SU-DHL-6 (cell line): ENCODE results near the gene ANKIB1.

Source experiments
- EZH2phosphoT487 ChIP-seq: fragments of 200-600 bp; sonication (generic), shearing (Covaris generic); conservative IDR thresholded peaks from 2 replicates; pipeline ENCODE4 v1.6.1; 2018; ENCODE audit warnings: mild to moderate bottlenecking, antibody characterized with exemption, low read length, moderate library complexity, mixed read lengths
- TF ChIP-seq, protein P1 (sequence below): fragments of 200-600 bp; sonication (generic); IDR thresholded peaks from one replicate; pipeline ENCODE4 v1.5.1; 2017; ENCODE audit warnings: antibody characterized with exemption, mild to moderate bottlenecking, low read length, moderate library complexity; ENCODE audit not compliant: insufficient read depth, poor library complexity, severe bottlenecking

DNA sequence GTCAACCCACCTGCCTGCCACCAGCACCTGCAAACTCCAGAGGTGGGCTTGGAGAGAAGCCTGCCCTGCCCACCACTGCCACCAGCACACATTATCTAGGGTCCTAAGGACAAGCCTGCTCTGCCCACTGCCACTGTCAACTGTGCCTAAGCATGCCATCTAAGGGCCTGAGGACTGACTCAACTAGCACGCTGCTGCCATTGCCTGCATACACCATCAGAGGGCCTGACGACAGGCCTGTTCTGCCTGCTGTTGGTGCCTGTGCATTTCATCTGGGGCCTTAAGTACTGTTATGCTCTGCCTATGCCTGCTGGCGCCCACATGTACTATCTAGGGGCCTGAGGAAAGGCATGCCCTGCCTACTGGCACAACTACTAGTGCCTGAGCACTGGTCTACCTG is 39.8 kb upstream of the ANKIB1 start:
- TF ChIP-seq, protein P1, sequence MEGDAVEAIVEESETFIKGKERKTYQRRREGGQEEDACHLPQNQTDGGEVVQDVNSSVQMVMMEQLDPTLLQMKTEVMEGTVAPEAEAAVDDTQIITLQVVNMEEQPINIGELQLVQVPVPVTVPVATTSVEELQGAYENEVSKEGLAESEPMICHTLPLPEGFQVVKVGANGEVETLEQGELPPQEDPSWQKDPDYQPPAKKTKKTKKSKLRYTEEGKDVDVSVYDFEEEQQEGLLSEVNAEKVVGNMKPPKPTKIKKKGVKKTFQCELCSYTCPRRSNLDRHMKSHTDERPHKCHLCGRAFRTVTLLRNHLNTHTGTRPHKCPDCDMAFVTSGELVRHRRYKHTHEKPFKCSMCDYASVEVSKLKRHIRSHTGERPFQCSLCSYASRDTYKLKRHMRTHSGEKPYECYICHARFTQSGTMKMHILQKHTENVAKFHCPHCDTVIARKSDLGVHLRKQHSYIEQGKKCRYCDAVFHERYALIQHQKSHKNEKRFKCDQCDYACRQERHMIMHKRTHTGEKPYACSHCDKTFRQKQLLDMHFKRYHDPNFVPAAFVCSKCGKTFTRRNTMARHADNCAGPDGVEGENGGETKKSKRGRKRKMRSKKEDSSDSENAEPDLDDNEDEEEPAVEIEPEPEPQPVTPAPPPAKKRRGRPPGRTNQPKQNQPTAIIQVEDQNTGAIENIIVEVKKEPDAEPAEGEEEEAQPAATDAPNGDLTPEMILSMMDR = no peak
- TF ChIP-seq EZH2phosphoT487 = no peak
